ENCODE measurements around the gene ZFAND5. TPM values are rescaled to one million over a fixed set of nuclear protein-coding genes. Genes with fewer than 3 reads are reported as not detected.
A peak's percentile ranks its signal among the peaks of the same experiment; 100 is the strongest.

ZFAND5 gene
- total RNA-seq, 4 donors from 2014 or later: 316 to 2,069 (median 561) TPM

GRCh38 chr9:72394066-72394465 is 29.1 kb upstream of the ZFAND5 start:
- Histone ChIP-seq H3K27me3 (no peaks in the 10 kb centered on the region), H3K27ac (no peak overlapping the region), H3K4me1 (peaks cover 5 to 17% of the 10 kb centered on the region in 2 donors), H3K36me3 (no peaks in the 10 kb centered on the region), H3K9me3 (no peaks in the 10 kb centered on the region), H3K4me3 (no peak overlapping the region)
- TF ChIP-seq POLR2A (IDR thresholded peaks at IDR 0.05) (no peak), CTCF (IDR thresholded peaks at IDR 0.05 in 4 of 5, conservative IDR thresholded peaks at IDR 0.05 in 1 of 5) (no peak)
- ATAC-seq: no peak
- in situ Hi-C loops (cut with MboI; ENCODE audit: low sequenced_read_pairs in 4 of 4) (loop anchor here in 1 of 4 donors (25.0 kb wide), 1 partner anchor 193 kb away; no protein-coding TSS in a partner anchor), intact Hi-C loops (cut with DNase I; ENCODE audit: low total_unique reads) (loop anchor here (5.0 kb wide), 1 partner anchor 77 kb away; no protein-coding TSS in a partner anchor)
- DNase-seq: no peak

GRCh38 chr9:72390907-72391306 is 25.9 kb upstream of the ZFAND5 start:
- Histone ChIP-seq H3K27me3 (no peaks in the 10 kb centered on the region), H3K27ac (peak overlapping the region in 2 of 4 donors; percentile 4 to 56), H3K9me3 (no peaks in the 10 kb centered on the region), H3K4me1 (peaks cover 0 to 4% of the 10 kb centered on the region in 2 donors), H3K4me3 (no peak overlapping the region), H3K36me3 (no peaks in the 10 kb centered on the region)
- ATAC-seq: peak; percentile 30 to 52
- peak in 1 of 2 donors; percentile 15 for TF ChIP-seq POLR2A (IDR thresholded peaks at IDR 0.05)
- TF ChIP-seq CTCF (IDR thresholded peaks at IDR 0.05 in 4 of 5, conservative IDR thresholded peaks at IDR 0.05 in 1 of 5): no peak
- in situ Hi-C loops (cut with MboI; ENCODE audit: low sequenced_read_pairs in 4 of 4): loop anchor here in 1 of 4 donors (25.0 kb wide), 1 partner anchor 196 kb away; no protein-coding TSS in a partner anchor
- no peak for DNase-seq
- intact Hi-C loops (cut with DNase I; ENCODE audit: low total_unique reads): loop anchor here (5.0 kb wide), 1 partner anchor 74 kb away; no protein-coding TSS in a partner anchor

GRCh38 chr9:72386186-72386585 is 21.2 kb upstream of the ZFAND5 start:
- intact Hi-C loops (cut with DNase I; ENCODE audit: low total_unique reads): no loop called here

GRCh38 chr9:72384710-72385485 is 19.9 kb upstream of the ZFAND5 start:
- Histone ChIP-seq H3K27ac (no peak overlapping the region), H3K9me3 (no peaks in the 10 kb centered on the region), H3K4me1 (no peaks in the 10 kb centered on the region), H3K4me3 (no peak overlapping the region), H3K36me3 (no peaks in the 10 kb centered on the region), H3K27me3 (no peaks in the 10 kb centered on the region)
- no peak for DNase-seq
- ATAC-seq: no peak
- intact Hi-C loops (cut with DNase I; ENCODE audit: low total_unique reads) (no loop called here), in situ Hi-C loops (cut with MboI; ENCODE audit: low sequenced_read_pairs in 4 of 4) (loop anchor here in 1 of 4 donors (25.0 kb wide), 1 partner anchor 202 kb away; no protein-coding TSS in a partner anchor)
- no peak for TF ChIP-seq CTCF (IDR thresholded peaks at IDR 0.05 in 4 of 5, conservative IDR thresholded peaks at IDR 0.05 in 1 of 5)
- TF ChIP-seq POLR2A (IDR thresholded peaks at IDR 0.05): no peak

More at GRCh38 chr9:72386186-72386585, 21.2 kb upstream of the ZFAND5 start:
- H3K27ac ChIP-seq: no peak overlapping the region
- no peaks in the 10 kb centered on the region for H3K4me1 ChIP-seq
- no peak for DNase-seq
- TF ChIP-seq POLR2A (IDR thresholded peaks at IDR 0.05) (no peak), CTCF (IDR thresholded peaks at IDR 0.05 in 4 of 5, conservative IDR thresholded peaks at IDR 0.05 in 1 of 5) (no peak)
- no peaks in the 10 kb centered on the region for H3K36me3 ChIP-seq
- H3K9me3 ChIP-seq: no peaks in the 10 kb centered on the region
- no peak for ATAC-seq
- no peaks in the 10 kb centered on the region for H3K27me3 ChIP-seq
- H3K4me3 ChIP-seq: no peak overlapping the region
- in situ Hi-C loops (cut with MboI; ENCODE audit: low sequenced_read_pairs in 4 of 4): loop anchor here in 1 of 4 donors (25.0 kb wide), 1 partner anchor 201 kb away; no protein-coding TSS in a partner anchor

All from gastrocnemius medialis (tissue), 4 donors.